NCI-H1092 treated with DMSO at 0.1 percent for 48 hours (cell line): Measurements from ENCODE around the gene ANKRD11.
"Not testable (repeated sequence)": the region's sequence is repeated elsewhere in the genome, so short reads cannot be mapped to it uniquely, and the experiment has no call there.

Experiments
- DNase-seq: peaks from one replicate; lab custom pipeline; 2025; lab: John Stamatoyannopoulos, UW

Gene ANKRD11

DNA sequence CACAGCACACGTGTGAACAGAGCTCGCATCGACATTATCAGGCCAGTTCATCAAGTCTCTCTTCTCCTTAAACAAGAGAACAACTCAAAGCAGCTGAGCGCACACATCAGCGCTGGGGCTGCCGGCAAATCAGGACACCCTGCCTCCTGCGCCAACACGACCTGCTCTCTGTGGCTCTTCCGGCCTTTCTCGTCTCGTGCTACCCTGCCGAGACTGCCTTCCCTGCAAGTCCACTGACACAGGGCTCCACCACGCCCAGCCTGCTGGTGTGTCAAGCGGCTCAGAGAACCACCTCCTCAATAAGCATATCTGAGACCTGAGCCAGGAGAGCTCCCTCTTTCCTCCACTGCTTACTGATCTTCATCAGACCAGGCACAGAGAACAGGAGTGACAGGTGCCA lies 176.0 kb downstream of the ANKRD11 start:
- no peak for DNase-seq

GRCh38 chr16:89313583-89313982 lies 176.8 kb downstream of the ANKRD11 start:
- DNase-seq: no peak

DNA sequence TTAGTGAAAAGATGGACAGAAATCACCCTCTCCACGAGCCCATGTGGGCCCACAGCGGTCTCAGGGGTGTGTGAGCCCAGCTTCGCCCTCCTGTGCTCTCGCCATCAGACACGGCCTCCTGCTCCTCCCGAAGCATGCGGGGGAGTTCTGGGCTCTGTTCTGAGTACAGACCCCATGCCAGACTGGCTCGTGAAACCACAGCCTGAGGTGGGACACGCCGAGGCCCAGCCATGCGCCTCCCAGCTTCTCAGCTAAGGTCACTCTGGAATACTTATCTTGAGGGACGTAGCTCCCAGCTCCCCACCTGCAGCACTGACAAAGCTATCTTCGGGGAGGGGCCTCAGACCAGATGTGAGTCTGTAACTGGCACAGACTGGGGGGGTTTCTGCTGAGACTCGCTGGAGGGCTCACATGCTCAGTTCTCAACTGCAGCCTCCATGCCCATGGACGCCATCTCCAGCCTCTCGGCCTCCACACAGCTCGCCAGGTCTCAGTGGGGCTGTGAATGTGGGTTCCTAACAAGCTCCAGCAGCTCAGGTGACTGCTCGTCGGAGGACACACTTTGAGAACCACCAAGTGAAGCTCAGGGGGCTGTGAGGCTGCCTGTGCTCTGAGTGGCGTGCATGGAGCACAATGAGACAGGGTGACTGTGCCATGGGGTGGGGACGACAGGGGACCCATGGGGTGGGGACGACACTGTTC lies 177.6 kb downstream of the ANKRD11 start:
- DNase-seq: no peak

- DNase-seq: no peak
Measured at GRCh38 chr16:89312194-89312593, 178.2 kb downstream of the ANKRD11 start.

DNA sequence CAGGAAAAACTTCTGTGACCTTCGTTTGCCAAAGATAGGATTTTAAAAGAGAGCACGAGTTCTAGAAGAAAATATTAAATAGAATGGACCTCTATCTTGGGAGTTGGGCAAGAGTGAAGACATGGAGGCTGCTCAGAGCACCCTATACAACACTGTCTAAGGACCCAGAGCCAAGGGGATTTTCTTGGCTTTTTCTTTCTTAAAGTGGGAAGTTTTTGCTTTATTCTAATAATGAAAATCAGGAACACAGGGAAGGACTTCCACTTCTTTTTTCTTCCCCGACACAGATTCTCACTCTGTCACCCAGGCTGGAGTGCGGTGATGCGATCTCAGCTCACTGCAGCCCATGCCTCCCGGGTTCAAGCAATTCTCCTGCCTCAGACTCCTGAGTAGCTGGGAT lies 178.7 kb downstream of the ANKRD11 start:
- no peak for DNase-seq

GRCh38 chr16:89309438-89310122 lies 180.8 kb downstream of the ANKRD11 start:
- DNase-seq: no peak

DNA sequence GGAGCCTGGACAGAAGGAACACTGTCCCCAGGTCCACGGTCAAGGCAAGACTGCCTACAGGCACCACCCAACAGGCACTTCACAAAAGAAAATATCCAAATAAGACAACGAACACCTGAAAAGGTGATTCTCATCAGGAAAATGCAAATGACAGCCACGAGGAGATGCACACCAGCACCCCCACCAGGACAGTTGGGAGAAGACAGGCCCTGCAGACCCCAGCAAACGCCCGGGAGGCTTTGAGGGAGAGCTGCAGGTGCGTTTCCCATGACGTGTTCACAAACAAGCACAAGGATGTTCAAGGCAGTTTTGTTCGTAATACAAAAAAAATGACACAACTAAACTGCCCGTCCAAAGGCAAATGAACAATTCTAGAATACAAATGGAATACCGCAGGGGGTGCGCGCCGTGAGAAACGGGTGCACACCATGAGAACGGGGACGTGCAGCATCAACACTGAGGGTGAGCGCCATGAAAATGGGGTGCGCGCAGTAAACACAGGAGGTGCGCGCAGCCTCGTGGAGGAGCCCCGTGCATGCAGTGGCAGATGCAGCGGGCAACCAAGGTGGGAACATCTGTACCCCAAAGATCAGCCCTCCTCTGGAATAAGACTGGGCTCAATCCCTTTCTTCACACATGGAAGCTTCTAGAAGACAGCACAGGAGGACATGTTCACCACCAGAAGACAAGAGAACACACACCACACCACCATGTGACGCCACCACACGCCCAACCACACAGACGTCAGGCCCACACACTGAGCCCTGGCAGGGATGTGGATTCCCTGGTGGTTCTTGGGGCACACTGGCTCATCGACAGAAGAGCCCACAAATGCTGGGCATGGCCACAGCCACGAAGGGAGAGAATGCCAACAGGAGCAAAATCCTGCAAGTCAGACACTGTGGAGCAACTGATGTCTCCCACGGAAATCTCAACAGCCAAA lies 181.7 kb downstream of the ANKRD11 start:
- no peak for DNase-seq

DNA sequence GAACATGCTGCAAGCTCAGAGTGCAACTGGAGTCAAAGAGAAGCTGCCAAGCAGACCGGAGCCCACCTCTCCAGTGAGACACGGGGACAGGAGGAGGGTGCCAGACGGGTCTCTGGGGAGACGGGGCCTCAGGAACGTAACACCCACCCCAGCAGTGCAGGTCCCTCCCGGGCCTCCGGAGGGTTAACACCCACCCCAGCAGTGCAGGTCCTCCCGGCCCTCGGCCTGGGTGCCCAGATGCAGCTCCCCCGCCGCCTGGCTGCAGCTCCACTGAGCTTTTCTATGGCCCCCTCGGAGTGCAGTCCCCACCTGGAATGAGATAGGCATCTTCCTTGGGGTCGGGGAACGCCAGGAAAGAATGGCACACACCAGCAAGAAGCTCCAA lies 182.9 kb downstream of the ANKRD11 start:
- no peak for DNase-seq

- not testable (repeated sequence) for DNase-seq
Measured at GRCh38 chr16:89306457-89307420, 183.6 kb downstream of the ANKRD11 start.

DNA sequence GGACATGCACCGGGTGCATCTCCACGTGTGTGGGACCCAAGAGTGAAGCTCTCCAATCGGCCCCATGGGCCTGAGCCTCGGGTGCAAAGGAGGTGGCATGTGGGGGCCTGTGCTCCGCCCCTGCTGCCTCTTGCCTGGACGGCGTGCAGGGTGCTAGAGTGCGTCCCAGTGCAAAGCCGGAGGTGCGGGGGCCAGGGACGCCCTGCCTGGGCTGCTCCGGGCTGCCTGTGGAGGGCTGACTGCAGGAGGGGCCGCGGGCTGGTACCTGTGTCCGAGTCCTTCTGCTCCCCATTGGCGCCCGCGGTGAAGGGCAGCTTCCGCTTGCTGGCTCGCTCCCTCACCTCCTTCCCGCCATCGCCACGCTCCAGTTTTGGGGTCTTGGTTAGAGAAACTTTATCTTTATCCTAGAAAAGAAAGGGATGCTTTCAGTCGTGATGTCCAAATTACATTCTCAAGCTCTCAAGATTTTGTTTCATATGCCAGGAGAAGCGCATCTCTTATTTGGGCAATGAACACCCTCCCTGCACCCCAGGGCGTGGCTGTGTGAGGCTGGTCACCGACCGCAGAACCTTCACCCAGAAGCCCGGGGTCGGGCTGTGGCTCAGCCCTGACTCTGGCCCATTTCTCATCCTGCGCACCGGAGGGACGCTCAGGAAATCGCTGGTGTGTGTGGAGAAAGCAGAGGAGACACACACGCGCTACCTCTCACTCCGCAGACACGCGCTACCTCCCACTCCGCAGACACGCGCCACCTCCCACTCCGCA lies 185.2 kb downstream of the ANKRD11 start:
- no peak for DNase-seq

DNA sequence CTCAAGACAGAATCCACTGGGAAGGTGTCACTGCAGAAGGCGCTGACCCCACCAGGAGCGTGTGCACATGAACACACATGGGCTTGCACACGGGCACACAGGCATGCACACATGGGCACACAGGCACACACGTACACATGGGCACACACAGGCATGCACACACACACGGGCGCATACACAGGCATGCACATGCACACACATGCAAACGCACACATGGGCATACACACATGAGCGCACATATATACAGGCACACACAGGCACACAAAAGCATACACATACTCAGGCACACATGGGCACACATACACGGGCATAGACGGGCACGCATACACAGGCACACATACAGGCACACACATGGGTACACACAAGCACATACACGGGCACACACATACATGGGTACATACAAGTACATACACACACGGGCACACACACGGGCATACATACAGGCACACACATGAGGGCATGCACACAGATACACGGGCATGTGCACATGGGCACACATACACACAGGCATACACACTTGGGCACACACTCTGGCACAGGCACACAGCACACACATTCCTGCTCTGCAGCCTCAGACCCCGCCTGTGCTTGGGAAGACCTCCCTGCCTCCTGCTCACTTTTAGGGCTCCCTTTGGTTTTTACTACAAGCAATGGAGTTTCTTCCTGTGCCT lies 186.0 kb downstream of the ANKRD11 start:
- no peak for DNase-seq

DNA sequence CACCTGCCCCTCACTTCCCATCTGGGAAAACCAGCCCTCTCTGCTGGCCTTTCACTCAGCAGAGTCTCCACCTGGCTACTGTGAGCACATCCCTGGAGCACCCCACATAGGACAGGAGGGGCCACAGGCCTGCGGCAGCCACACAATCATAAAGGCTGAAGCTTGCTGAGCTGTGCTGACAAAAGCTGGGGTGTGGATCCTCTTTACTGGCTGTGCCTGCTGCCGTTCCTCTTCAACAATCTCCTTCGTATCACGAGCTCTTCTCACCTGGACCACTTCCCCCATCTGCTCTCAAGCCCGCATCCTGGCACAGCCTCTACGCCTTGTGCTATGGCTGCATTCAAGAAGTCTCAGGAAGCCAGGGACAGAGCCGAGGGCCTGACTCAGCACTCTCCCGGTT lies 186.7 kb downstream of the ANKRD11 start:
- DNase-seq: no peak

- DNase-seq: no peak
Measured at GRCh38 chr16:89300976-89301360, 189.4 kb downstream of the ANKRD11 start.

DNA sequence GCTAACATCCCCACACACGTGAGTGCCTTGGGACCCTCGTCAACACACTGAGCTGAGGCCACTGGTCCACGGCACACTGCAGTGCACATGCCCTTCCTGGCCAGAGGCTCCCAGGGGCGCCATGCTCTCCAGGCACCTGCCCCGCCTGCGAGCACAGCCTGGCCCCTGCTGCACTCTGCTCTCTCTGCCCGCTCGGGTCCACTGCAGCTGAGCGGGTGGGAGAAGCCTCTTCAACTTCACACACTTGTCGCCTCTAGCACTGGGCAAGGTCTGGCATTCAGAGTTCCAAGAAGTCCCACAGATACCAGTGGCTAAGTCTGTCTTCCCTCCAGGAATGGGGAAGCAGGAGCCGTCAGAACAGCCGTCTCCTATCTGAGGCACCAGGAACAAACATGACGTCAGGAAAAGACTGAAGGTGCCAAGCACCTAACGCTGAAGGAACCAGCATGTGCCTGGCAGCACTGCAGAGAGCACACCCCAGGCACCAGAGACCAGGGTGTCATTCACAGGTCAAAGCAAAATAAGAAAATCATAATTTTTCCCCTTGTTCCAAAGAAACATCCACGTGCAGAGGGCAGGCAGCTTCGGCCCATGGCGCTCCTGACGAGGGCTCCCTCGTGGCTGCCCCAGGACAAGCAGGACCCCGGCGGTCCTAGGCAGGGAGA lies 189.9 kb downstream of the ANKRD11 start:
- DNase-seq: no peak

GRCh38 chr16:89299357-89300111 lies 190.8 kb downstream of the ANKRD11 start:
- DNase-seq: not testable (repeated sequence)

DNA sequence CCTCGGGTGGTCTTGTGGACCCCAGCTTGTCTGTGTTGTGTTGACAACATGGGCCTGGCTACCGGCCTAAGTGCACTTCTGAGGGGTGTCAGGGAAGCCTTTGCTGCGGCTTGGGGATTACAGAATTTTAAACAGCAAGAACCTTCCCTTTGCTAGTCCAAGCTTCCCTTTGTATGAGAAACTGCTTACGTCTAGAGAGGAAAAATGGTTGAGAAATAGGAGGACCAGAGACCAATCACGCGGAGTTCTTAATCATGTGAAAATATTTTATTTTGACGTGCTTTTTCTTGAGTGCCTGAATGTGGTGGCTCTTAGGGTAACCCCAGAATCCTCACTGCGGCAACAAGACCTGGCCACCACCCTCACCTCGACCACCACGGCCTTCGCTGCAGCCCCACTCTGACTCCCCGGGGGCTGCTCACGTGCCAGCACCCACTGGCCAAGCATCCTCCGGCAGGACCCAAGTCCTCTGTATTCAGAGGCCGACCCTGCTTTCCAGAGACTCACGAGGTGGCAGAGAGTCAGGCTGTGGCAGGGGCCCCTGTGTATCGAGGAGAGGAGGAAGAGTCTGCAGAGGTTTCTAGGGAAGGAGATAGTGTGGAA lies 191.6 kb downstream of the ANKRD11 start:
- DNase-seq: no peak

DNA sequence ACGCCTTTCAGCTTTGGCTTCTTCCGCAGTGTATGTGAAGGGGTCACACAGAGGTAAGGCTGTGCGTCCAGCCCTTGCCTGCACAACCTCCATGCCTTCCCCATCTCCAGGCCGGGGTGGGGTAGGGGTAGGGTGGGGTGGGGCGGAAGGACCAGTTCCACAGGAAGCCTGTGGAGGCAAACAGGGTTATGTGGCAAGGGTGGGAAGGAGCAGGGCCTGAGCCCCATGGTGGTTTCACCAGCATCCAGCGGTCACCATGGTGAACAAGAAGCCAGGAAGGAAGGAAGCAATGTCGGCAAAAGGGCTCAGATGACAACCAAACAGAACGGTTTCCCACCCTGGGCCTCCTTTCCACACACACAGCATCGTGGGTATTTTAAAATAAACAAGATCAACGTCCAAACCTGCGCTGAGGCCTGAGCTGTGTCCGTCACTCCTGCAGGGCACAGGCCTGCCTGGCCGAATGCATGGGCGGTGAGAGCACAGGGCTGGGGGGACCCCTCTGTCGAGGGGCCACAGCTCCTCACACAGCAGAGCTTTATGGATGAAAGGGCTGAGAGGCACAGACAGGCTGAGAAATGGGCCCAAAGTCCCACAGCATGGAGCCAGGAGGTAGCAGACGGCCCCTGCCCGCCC lies 192.3 kb downstream of the ANKRD11 start:
- DNase-seq: no peak
